H1 (cell line): ENCODE measurements around the gene TSFM. TPM values are rescaled to one million over a fixed set of nuclear protein-coding genes. Genes with fewer than 3 reads are reported as not detected.

Experiments
- CHD7 ChIP-seq: fragments of 300-600 bp; sonication (generic); IDR thresholded peaks from 2 replicates; pipeline ENCODE4 v1.7.1; 2012; ENCODE audit warnings: low read length, moderate library complexity, mild to moderate bottlenecking, inconsistent platforms; ENCODE audit not compliant: insufficient replicate concordance
- EP300 ChIP-seq, 2 experiments: IDR thresholded peaks; 1 replicate in 1 of 2; 2 replicates in 1 of 2; pipeline ENCODE4 v1.6.1; 2011 to 2012; ENCODE audit warnings: low read depth in 2 of 2, low read length in 2 of 2, mild to moderate bottlenecking in 2 of 2, borderline replicate concordance in 1 of 2, inconsistent platforms in 1 of 2, moderate library complexity in 1 of 2
- POLR2AphosphoS5 ChIP-seq: IDR thresholded peaks from 2 replicates; pipeline ENCODE4 v1.6.1; 2011; ENCODE audit warnings: low read depth, low read length
- RAD21 ChIP-seq, 2 experiments: IDR thresholded peaks in 1 of 2; conservative IDR thresholded peaks in 1 of 2; 2 replicates each; pipeline ENCODE4 v1.6.1; 2011; ENCODE audit warnings: low read depth in 2 of 2, low read length in 2 of 2, improper control_type of control experiment in 1 of 2, inconsistent platforms in 1 of 2, mild to moderate bottlenecking in 1 of 2, moderate library complexity in 1 of 2
- SP2 ChIP-seq: IDR thresholded peaks from 2 replicates; pipeline ENCODE4 v1.6.1; 2012; ENCODE audit warnings: mild to moderate bottlenecking, low read length, inconsistent platforms
- TAF1 ChIP-seq: IDR thresholded peaks from 2 replicates; pipeline ENCODE4 v1.6.1; 2011; ENCODE audit warnings: mild to moderate bottlenecking, low read depth, low read length
- YY1 ChIP-seq: IDR thresholded peaks from 2 replicates; pipeline ENCODE4 v1.6.1; 2011; ENCODE audit warnings: low read depth, mild to moderate bottlenecking, low read length
- polyA plus RNA-seq, 7 experiments: library from polyadenylated mRNA; depleted of rRNA in 3 of 7; stranded (reverse) in 5 of 7; unstranded in 2 of 7; fragments of >200 nt in 5 of 7; fragments of 200-250 nt in 2 of 7; gene quantifications; 1 replicate in 5 of 7; 2 replicates in 1 of 7; 4 replicates in 1 of 7; pipeline versions ENCODE4 v1.2.1 to v1.2.3, GENCODE V29; 2011 to 2013; ENCODE audit warnings: missing spikeins in 2 of 7, mixed read lengths in 2 of 7
- total RNA-seq: library from RNA; stranded (reverse); fragmentation: NEBNext Ultra II Directional; extraction: Animal tissue kit (Norgen Biotek cat#: 25700); gene quantifications from 2 replicates; pipeline ENCODE4 v1.2.1, GENCODE V29; 2021

TSFM gene
- total and polyA plus RNA-seq, 2 of the 8 experiments (the other 6 are each of a cell fraction or from before 2014, with no cell fraction given) = 17.4 to 49.8 TPM

GRCh38 chr12:57836442-57837375, 54.1 kb downstream of the TSFM start (continued):
- peak; percentile 35 for TF ChIP-seq CHD7
- TF ChIP-seq POLR2AphosphoS5 = peak; percentile 40; the same call in 1 of the 2 replicates
- peak in 1 of 2 experiments; percentile 30; a peak in 1 of 3 replicates for TF ChIP-seq EP300 (IDR thresholded peaks at IDR 0.05; ENCODE audit: borderline replicate concordance in 1 of 2, low read depth in 2 of 2, low read length in 2 of 2)
- TF ChIP-seq SP2 = no peak
- peak; percentile 50; the same call in 1 of the 2 replicates for TF ChIP-seq TAF1
- TF ChIP-seq RAD21 (IDR thresholded peaks at IDR 0.05 in 1 of 2, conservative IDR thresholded peaks at IDR 0.05 in 1 of 2; ENCODE audit: low read depth in 2 of 2, low read length in 2 of 2) = no peak
- TF ChIP-seq YY1 = peak; percentile 80
